Mammary epithelial cell (primary cell): ENCODE results near the gene USH1C.

ENCODE experiments used
- EZH2 ChIP-seq: IDR thresholded peaks from 2 replicates; pipeline ENCODE4 v1.6.1; 2012; ENCODE audit warnings: low read length, inconsistent platforms, borderline replicate concordance
- TF ChIP-seq, protein P1 (sequence below), 2 donors: IDR thresholded peaks in 1 of 2; conservative IDR thresholded peaks in 1 of 2; 2 replicates each; pipeline ENCODE4 v1.5.1; 2011 to 2012; ENCODE audit warnings: inconsistent platforms in 2 of 2, low read length in 2 of 2, mild to moderate bottlenecking in 2 of 2, control low read depth in 1 of 2, low read depth in 1 of 2; ENCODE audit not compliant: insufficient read depth in 1 of 2; ENCODE audit errors: extremely low read depth in 1 of 2

DNA sequence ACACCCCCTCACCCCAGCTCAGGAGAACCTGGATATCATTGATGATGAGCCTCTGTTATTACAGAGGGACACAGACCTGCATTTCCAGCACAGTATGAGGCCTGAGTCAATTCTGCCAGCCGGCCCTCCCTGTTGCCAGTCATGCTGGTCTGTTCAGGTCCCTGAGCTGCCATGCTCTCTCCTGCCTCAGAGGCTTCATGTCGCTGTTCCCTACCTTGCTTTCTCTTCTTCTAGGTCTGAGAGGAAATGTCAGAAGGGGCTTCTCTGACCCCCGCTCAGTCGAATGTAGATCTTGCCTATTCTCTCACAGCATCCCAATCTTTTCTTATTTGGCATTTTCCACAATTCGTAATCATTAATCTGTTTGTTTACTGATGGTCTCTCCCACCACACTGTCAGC, 45.7 kb downstream of the USH1C start:
- TF ChIP-seq, protein P1, sequence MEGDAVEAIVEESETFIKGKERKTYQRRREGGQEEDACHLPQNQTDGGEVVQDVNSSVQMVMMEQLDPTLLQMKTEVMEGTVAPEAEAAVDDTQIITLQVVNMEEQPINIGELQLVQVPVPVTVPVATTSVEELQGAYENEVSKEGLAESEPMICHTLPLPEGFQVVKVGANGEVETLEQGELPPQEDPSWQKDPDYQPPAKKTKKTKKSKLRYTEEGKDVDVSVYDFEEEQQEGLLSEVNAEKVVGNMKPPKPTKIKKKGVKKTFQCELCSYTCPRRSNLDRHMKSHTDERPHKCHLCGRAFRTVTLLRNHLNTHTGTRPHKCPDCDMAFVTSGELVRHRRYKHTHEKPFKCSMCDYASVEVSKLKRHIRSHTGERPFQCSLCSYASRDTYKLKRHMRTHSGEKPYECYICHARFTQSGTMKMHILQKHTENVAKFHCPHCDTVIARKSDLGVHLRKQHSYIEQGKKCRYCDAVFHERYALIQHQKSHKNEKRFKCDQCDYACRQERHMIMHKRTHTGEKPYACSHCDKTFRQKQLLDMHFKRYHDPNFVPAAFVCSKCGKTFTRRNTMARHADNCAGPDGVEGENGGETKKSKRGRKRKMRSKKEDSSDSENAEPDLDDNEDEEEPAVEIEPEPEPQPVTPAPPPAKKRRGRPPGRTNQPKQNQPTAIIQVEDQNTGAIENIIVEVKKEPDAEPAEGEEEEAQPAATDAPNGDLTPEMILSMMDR (conservative IDR thresholded peaks at IDR 0.05 in 1 of 2, IDR thresholded peaks at IDR 0.05 in 1 of 2; ENCODE audit: extremely low read depth in 1 of 2, insufficient read depth in 1 of 2, low read depth in 1 of 2, low read length in 2 of 2), result no peak
- TF ChIP-seq EZH2, result no peak
